Glutamatergic neuron (in vitro differentiated cells): ENCODE results near the gene MYB. TPM values are rescaled to one million over a fixed set of nuclear protein-coding genes. Genes with fewer than 3 reads are reported as not detected.

Experiments
- DNase-seq: peaks from one replicate; pipeline ENCODE4 v3.0.0; 2022
- H3K27ac Mint-ChIP-seq: one replicate; pipeline ENCODE4 v1.8.0; 2020; ENCODE audit warnings: mild to moderate bottlenecking, mixed read lengths, inconsistent platforms; ENCODE audit not compliant: unreplicated experiment
- H3K27me3 Mint-ChIP-seq: one replicate; pipeline ENCODE4 v1.8.0; 2020; ENCODE audit warnings: mild to moderate bottlenecking, moderate library complexity, mixed read lengths, inconsistent platforms; ENCODE audit not compliant: unreplicated experiment
- H3K36me3 Mint-ChIP-seq: one replicate; pipeline ENCODE4 v1.8.0; 2020; ENCODE audit warnings: mild to moderate bottlenecking, mixed read lengths, inconsistent platforms; ENCODE audit not compliant: unreplicated experiment
- H3K4me1 Mint-ChIP-seq: one replicate; pipeline ENCODE4 v1.8.0; 2020; ENCODE audit warnings: mild to moderate bottlenecking, low read depth, mixed read lengths, inconsistent platforms; ENCODE audit not compliant: unreplicated experiment
- H3K4me3 Mint-ChIP-seq: one replicate; pipeline ENCODE4 v1.8.0; 2020; ENCODE audit warnings: mild to moderate bottlenecking, mixed read lengths, inconsistent platforms; ENCODE audit not compliant: unreplicated experiment
- H3K9me3 Mint-ChIP-seq: one replicate; pipeline ENCODE4 v1.8.0; 2020; ENCODE audit warnings: mild to moderate bottlenecking, moderate library complexity, mixed read lengths, inconsistent platforms; ENCODE audit not compliant: unreplicated experiment
- total RNA-seq: library from RNA; stranded (reverse); fragmentation: NEBNext Ultra II Directional; extraction: Animal tissue kit (Norgen Biotek cat#: 25700); gene quantifications from one replicate; pipeline ENCODE4 v1.2.1, GENCODE V29; 2021; ENCODE audit not compliant: unreplicated experiment
- TF ChIP-seq, protein P1 (sequence below): fragments of 200-600 bp; sonication (generic); IDR thresholded peaks from one replicate; pipeline ENCODE4 v1.5.0; 2021; ENCODE audit not compliant: partially characterized antibody, unreplicated experiment

MYB gene
- total RNA-seq, 1 donor from 2014 or later, result 0.56 TPM

DNA sequence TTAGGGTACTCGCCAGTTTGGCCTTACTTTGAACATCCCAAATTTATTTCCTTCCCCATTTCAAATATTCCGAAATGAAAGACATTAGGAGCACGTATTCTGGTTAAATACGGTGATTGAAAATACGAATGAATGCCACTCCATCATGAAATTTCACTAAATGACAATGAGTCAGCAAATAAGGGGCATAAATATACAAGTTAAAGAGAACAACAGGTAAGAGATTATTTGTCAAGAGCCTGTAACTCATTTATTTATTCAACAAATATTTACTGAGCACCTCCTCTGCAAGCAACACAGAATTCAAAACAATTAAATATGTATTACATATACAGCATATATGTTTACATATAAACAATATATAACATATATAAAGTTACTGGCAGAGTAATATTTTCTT, 44.8 kb downstream of the MYB start:
- no peaks in the 10 kb centered on the region for H3K27me3 Mint-ChIP-seq
- TF ChIP-seq, protein P1, sequence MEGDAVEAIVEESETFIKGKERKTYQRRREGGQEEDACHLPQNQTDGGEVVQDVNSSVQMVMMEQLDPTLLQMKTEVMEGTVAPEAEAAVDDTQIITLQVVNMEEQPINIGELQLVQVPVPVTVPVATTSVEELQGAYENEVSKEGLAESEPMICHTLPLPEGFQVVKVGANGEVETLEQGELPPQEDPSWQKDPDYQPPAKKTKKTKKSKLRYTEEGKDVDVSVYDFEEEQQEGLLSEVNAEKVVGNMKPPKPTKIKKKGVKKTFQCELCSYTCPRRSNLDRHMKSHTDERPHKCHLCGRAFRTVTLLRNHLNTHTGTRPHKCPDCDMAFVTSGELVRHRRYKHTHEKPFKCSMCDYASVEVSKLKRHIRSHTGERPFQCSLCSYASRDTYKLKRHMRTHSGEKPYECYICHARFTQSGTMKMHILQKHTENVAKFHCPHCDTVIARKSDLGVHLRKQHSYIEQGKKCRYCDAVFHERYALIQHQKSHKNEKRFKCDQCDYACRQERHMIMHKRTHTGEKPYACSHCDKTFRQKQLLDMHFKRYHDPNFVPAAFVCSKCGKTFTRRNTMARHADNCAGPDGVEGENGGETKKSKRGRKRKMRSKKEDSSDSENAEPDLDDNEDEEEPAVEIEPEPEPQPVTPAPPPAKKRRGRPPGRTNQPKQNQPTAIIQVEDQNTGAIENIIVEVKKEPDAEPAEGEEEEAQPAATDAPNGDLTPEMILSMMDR, result no peak
- no peaks in the 10 kb centered on the region for H3K4me1 Mint-ChIP-seq
- no peak for DNase-seq
- no peaks in the 10 kb centered on the region for H3K36me3 Mint-ChIP-seq
- H3K9me3 Mint-ChIP-seq, result no peaks in the 10 kb centered on the region
- H3K4me3 Mint-ChIP-seq, result no peak overlapping the region
- H3K27ac Mint-ChIP-seq, result no peak overlapping the region

DNA sequence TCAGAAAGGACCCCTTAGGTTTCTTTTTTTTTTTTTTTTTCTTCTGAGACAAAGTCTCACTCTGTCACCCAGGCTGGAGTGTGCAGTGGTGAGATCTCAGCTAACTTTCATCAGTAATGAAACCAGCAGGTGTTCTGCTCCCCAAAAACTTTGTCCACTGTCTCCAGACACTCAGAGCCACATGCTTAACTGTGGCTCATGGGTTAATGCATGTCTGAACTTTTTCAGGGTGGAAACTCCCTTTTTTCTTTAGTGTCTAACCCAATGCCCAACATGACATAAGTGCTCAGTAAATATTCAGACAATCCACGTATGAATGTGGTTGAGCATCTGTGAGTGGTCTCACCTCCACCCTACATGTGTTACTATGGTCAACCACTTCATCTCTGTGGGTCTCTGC, 45.4 kb downstream of the MYB start:
- Mint-ChIP-seq H3K9me3 (no peaks in the 10 kb centered on the region), H3K36me3 (no peaks in the 10 kb centered on the region), H3K4me1 (no peaks in the 10 kb centered on the region), H3K27me3 (no peaks in the 10 kb centered on the region), H3K27ac (no peak overlapping the region), H3K4me3 (no peak overlapping the region)
- no peak for DNase-seq
- TF ChIP-seq, protein P1, result no peak

DNA sequence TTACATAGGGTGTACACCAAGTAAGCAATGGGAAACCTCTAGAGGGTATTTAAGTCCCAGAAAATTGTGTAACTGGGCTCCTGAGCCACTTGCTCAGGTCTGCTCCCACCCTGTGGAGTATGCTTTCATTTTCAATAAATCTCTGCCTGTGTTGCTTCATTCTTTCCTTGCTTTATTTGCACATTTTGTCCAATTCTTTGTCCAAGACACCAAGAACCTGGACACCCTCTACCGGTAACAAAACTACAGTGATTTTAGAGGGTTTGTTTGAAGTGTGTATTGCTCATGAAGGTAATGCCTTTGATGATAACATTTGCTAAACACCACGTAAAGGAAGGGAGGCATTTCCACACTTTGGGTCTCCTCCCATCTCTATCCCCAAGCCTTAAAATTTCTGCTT, 46.2 kb downstream of the MYB start:
- H3K4me3 Mint-ChIP-seq, result no peak overlapping the region
- peaks cover 2% of the 10 kb centered on the region for H3K27me3 Mint-ChIP-seq
- DNase-seq, result no peak
- no peaks in the 10 kb centered on the region for H3K4me1 Mint-ChIP-seq
- H3K27ac Mint-ChIP-seq, result no peak overlapping the region
- TF ChIP-seq, protein P1, result no peak
- no peaks in the 10 kb centered on the region for H3K9me3 Mint-ChIP-seq
- no peaks in the 10 kb centered on the region for H3K36me3 Mint-ChIP-seq

DNA sequence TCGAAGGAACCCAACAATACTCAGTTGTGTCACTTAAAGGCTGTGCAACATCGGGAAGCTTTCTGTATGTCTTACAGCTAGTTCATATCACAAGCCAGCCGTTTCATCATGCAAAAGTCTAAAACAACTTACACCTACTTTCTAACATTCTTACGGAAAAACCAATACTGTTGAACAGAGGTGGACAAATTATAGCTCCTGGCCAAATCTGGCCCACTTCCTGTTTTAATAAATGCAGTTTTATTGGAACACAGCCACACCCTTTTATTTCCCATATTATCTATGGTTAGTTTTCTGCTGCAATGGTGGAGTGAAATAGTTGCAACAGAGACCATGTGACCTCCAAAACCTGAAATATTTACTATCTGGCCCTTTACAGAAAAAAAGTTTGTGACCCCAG, 46.6 kb downstream of the MYB start:
- Mint-ChIP-seq H3K4me1 (no peaks in the 10 kb centered on the region), H3K27me3 (peaks cover 2% of the 10 kb centered on the region), H3K4me3 (no peak overlapping the region), H3K27ac (no peak overlapping the region), H3K36me3 (no peaks in the 10 kb centered on the region), H3K9me3 (no peaks in the 10 kb centered on the region)
- TF ChIP-seq, protein P1, result no peak
- DNase-seq, result no peak

DNA sequence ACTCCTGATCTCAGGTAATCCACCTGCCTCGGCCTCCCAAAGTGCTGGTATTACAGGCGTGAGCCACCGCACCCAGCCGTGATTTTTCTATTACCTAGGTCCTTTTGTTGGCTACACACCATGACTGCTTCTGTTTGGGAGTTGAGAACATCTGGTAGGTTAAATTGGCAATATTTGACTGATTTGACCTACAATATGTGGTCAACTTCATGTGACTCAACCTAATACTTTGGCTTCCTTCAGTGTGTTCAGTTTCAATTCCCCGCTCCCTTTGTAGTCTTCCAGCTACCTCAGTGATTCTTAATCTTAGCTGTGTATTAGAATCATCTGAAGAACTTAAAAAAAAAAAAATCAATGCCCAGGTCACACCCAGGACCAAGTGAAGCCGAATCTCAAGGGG, 47.4 kb downstream of the MYB start:
- Mint-ChIP-seq H3K27me3 (peaks cover 2% of the 10 kb centered on the region), H3K4me1 (no peaks in the 10 kb centered on the region), H3K27ac (no peak overlapping the region), H3K36me3 (no peaks in the 10 kb centered on the region), H3K4me3 (no peak overlapping the region), H3K9me3 (no peaks in the 10 kb centered on the region)
- TF ChIP-seq, protein P1, result no peak
- no peak for DNase-seq
